Measurements from ENCODE around the gene CDKAL1.

GRCh38 chr6:21098134-21098533 lies 563.9 kb downstream of the CDKAL1 start:
- no peak for TF ChIP-seq CTCF (IDR thresholded peaks at IDR 0.05; ENCODE audit: extremely low read depth in 1 of 2, insufficient read depth in 1 of 2, low read depth in 1 of 2, low read length in 2 of 2)
- TF ChIP-seq EZH2 (IDR thresholded peaks at IDR 0.05; ENCODE audit: borderline replicate concordance, low read depth, low read length, severe bottlenecking), result no peak
